ES-I3 (cell line): Measurements from ENCODE around the gene VCL.
"Not testable (repeated sequence)": the region's sequence is repeated elsewhere in the genome, so short reads cannot be mapped to it uniquely, and the experiment has no call there.

Experiments
- H3K36me3 ChIP-seq: 2 replicates; pipeline ENCODE4 v1.6.1; 2013; ENCODE audit warnings: mild to moderate bottlenecking, low read length, control low read depth, moderate library complexity; ENCODE audit not compliant: insufficient read depth
- H3K4me1 ChIP-seq: 2 replicates; pipeline ENCODE4 v1.6.1; 2013; ENCODE audit warnings: mild to moderate bottlenecking, control low read depth, low read length; ENCODE audit not compliant: insufficient read depth
- H3K9ac ChIP-seq: 2 replicates; pipeline ENCODE4 v1.6.1; 2013; ENCODE audit warnings: low read depth, mild to moderate bottlenecking, low read length, moderate library complexity
- H3K9me3 ChIP-seq: 2 replicates; pipeline ENCODE4 v1.6.1; 2013; ENCODE audit warnings: mild to moderate bottlenecking, low read length, moderate library complexity; ENCODE audit not compliant: control insufficient read depth, insufficient read depth

VCL gene

GRCh38 chr10:74008212-74008731 is 10.4 kb downstream of the VCL start:
- no peak overlapping the region for H3K9ac ChIP-seq
- H3K4me1 ChIP-seq, result peaks cover 21% of the 10 kb centered on the region

GRCh38 chr10:74011017-74011416 is 13.1 kb downstream of the VCL start:
- H3K9me3 ChIP-seq, result no peaks in the 10 kb centered on the region
- no peak overlapping the region for H3K9ac ChIP-seq
- peaks cover 15% of the 10 kb centered on the region for H3K4me1 ChIP-seq
- H3K36me3 ChIP-seq, result no peaks in the 10 kb centered on the region

More at GRCh38 chr10:74008212-74008731, 10.4 kb downstream of the VCL start:
- peaks cover 4% of the 10 kb centered on the region; the same call in 1 of the 2 replicates for H3K36me3 ChIP-seq
- H3K9me3 ChIP-seq, result no peaks in the 10 kb centered on the region

GRCh38 chr10:74011770-74012169 is 13.9 kb downstream of the VCL start:
- Histone ChIP-seq H3K36me3 (no peaks in the 10 kb centered on the region), H3K9ac (no peak overlapping the region)

GRCh38 chr10:74012480-74012879 is 14.6 kb downstream of the VCL start:
- H3K4me1 ChIP-seq, result peaks cover 15% of the 10 kb centered on the region; the same call in 1 of the 2 replicates
- H3K9ac ChIP-seq, result no peak overlapping the region
- H3K36me3 ChIP-seq, result no peaks in the 10 kb centered on the region
- no peaks in the 10 kb centered on the region for H3K9me3 ChIP-seq

More at GRCh38 chr10:74011770-74012169, 13.9 kb downstream of the VCL start:
- Histone ChIP-seq H3K4me1 (peaks cover 15% of the 10 kb centered on the region; the same call in 1 of the 2 replicates), H3K9me3 (no peaks in the 10 kb centered on the region)

GRCh38 chr10:74013004-74013403 is 15.1 kb downstream of the VCL start:
- no peaks in the 10 kb centered on the region for H3K36me3 ChIP-seq
- no peak overlapping the region for H3K9ac ChIP-seq
- no peaks in the 10 kb centered on the region for H3K9me3 ChIP-seq
- peaks cover 15% of the 10 kb centered on the region; the same call in 1 of the 2 replicates for H3K4me1 ChIP-seq

- H3K9ac ChIP-seq, H3K9me3 ChIP-seq, H3K36me3 ChIP-seq: not testable (repeated sequence)
- H3K4me1 ChIP-seq, result peaks cover 20% of the 10 kb centered on the region; the same call in 1 of the 2 replicates
Observed at GRCh38 chr10:74014574-74014973, 16.7 kb downstream of the VCL start.

- H3K36me3 ChIP-seq, result peaks cover 7% of the 10 kb centered on the region
- H3K9ac ChIP-seq, result no peak overlapping the region
- no peaks in the 10 kb centered on the region for H3K9me3 ChIP-seq
- H3K4me1 ChIP-seq, result peaks cover 14% of the 10 kb centered on the region; the same call in 1 of the 2 replicates
Observed at GRCh38 chr10:74018241-74018640, 20.3 kb downstream of the VCL start.

- Histone ChIP-seq H3K9me3 (no peaks in the 10 kb centered on the region), H3K4me1 (peaks cover 32% of the 10 kb centered on the region), H3K36me3 (peaks cover 10% of the 10 kb centered on the region), H3K9ac (no peak overlapping the region)
Observed at GRCh38 chr10:74021248-74022055, 23.5 kb downstream of the VCL start.

- Histone ChIP-seq H3K4me1 (peaks cover 36% of the 10 kb centered on the region), H3K9ac (no peak overlapping the region), H3K36me3 (peaks cover 13% of the 10 kb centered on the region), H3K9me3 (no peaks in the 10 kb centered on the region)
Observed at GRCh38 chr10:74022926-74023629, 25.2 kb downstream of the VCL start.

- Histone ChIP-seq H3K9me3 (no peaks in the 10 kb centered on the region), H3K9ac (no peak overlapping the region), H3K4me1 (peaks cover 31% of the 10 kb centered on the region), H3K36me3 (peaks cover 6% of the 10 kb centered on the region; the same call in 1 of the 2 replicates)
Observed at GRCh38 chr10:74024600-74024999, 26.7 kb downstream of the VCL start.

- Histone ChIP-seq H3K36me3 (peaks cover 11% of the 10 kb centered on the region), H3K4me1 (peaks cover 38% of the 10 kb centered on the region), H3K9ac (no peak overlapping the region), H3K9me3 (no peaks in the 10 kb centered on the region)
Observed at GRCh38 chr10:74025380-74025978, 27.6 kb downstream of the VCL start.

GRCh38 chr10:74026428-74027015 is 28.6 kb downstream of the VCL start:
- Histone ChIP-seq H3K36me3 (peaks cover 11% of the 10 kb centered on the region), H3K9ac (no peak overlapping the region), H3K9me3 (no peaks in the 10 kb centered on the region), H3K4me1 (peaks cover 45% of the 10 kb centered on the region)

- H3K4me1 ChIP-seq, result peaks cover 45% of the 10 kb centered on the region
Observed at GRCh38 chr10:74027702-74028101, 29.8 kb downstream of the VCL start.

GRCh38 chr10:74029943-74030342 is 32.0 kb downstream of the VCL start:
- Histone ChIP-seq H3K36me3 (peaks cover 14% of the 10 kb centered on the region), H3K9ac (no peak overlapping the region), H3K4me1 (peaks cover 50% of the 10 kb centered on the region), H3K9me3 (no peaks in the 10 kb centered on the region)

More at GRCh38 chr10:74027702-74028101, 29.8 kb downstream of the VCL start:
- Histone ChIP-seq H3K36me3 (peaks cover 11% of the 10 kb centered on the region), H3K9ac (no peak overlapping the region), H3K9me3 (no peaks in the 10 kb centered on the region)
